Renal cortical epithelial cell (primary cell): Measurements from ENCODE around the gene PHETA1. TPM values are rescaled to one million over a fixed set of nuclear protein-coding genes. Genes with fewer than 3 reads are reported as not detected.

ENCODE experiments used
- DNase-seq: peaks from one replicate; pipeline ENCODE4 v3.0.0-alpha.2; 2011; ENCODE audit warnings: low read depth
- total RNA-seq: library from RNA; depleted of rRNA; stranded (reverse); fragments of >200 nt; gene quantifications from 2 replicates; pipeline ENCODE4 v1.2.3, GENCODE V29; 2014

PHETA1 gene
- total RNA-seq, result 13.5 and 15.1 TPM in 2 replicates

GRCh38 chr12:111368788-111369495 is at the start of gene PHETA1:
Gene PHETA1 (minus strand): TSS chr12:111369095. CDS start chr12:111363427, 5,668 bp downstream.
- peak; percentile 63 for DNase-seq

GRCh38 chr12:111418594-111418880 is 49.6 kb upstream of the PHETA1 start:
- no peak for DNase-seq

- DNase-seq, result no peak
Observed at GRCh38 chr12:111417784-111418593, 49.1 kb upstream of the PHETA1 start.

GRCh38 chr12:111417290-111417689 is 48.4 kb upstream of the PHETA1 start:
- DNase-seq, result no peak

- no peak for DNase-seq
Observed at GRCh38 chr12:111414711-111415252, 45.9 kb upstream of the PHETA1 start.

- DNase-seq, result peak; percentile 58
Observed at GRCh38 chr12:111413442-111414086, 44.7 kb upstream of the PHETA1 start.

GRCh38 chr12:111412830-111413441 is 44.0 kb upstream of the PHETA1 start:
- DNase-seq, result no peak

- no peak for DNase-seq
Observed at GRCh38 chr12:111412007-111412829, 43.3 kb upstream of the PHETA1 start.

GRCh38 chr12:111411185-111411764 is 42.4 kb upstream of the PHETA1 start:
- DNase-seq, result no peak

- no peak for DNase-seq
Observed at GRCh38 chr12:111410431-111411184, 41.7 kb upstream of the PHETA1 start.

- DNase-seq, result no peak
Observed at GRCh38 chr12:111409780-111410430, 41.0 kb upstream of the PHETA1 start.

GRCh38 chr12:111409403-111409779 is 40.5 kb upstream of the PHETA1 start:
- DNase-seq, result no peak

- DNase-seq, result no peak
Observed at GRCh38 chr12:111408686-111409402, 39.9 kb upstream of the PHETA1 start.

- no peak for DNase-seq
Observed at GRCh38 chr12:111408116-111408440, 39.2 kb upstream of the PHETA1 start.

- no peak for DNase-seq
Observed at GRCh38 chr12:111407377-111408115, 38.7 kb upstream of the PHETA1 start.

GRCh38 chr12:111406474-111407376 is 37.8 kb upstream of the PHETA1 start:
- no peak for DNase-seq

GRCh38 chr12:111405859-111406473 is 37.1 kb upstream of the PHETA1 start, which contains the start of gene SH2B3:
Gene SH2B3 (plus strand): TSS chr12:111405923. CDS start chr12:111418146, 12,223 bp downstream.
- DNase-seq, result no peak
